ENCODE results near the gene ENAH. TPM values are rescaled to one million over a fixed set of nuclear protein-coding genes. Genes with fewer than 3 reads are reported as not detected.

ENAH gene
- total RNA-seq, 1 experiment from 2014 or later: 420 TPM

DNA sequence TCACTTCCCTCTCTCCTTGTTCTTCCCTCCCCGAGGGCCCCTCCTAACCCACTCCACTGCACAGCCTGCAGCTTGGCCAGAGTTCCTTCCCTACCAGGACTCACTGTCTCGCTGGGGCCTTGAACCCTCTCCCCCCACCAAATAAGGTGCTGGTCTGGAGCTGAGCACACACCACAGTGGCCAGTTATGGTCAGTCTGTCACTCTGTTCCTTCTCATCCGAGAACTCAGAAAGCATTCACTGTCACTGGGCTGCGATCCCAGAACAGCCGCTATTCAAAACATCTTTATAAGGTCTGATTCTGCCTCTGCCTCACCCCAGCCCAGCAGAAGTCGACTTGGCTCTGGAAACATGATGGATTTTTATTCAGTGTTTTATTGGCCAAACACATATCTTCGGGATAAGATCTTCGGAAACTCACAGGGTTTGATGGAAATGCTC, 205.3 kb downstream of the ENAH start:
- Mint-ChIP-seq H3K27ac (ENCODE audit: low read depth, unreplicated experiment) (peak overlapping the region; percentile 18), H3K36me3 (ENCODE audit: insufficient read depth, unreplicated experiment) (peaks cover 15% of the 10 kb centered on the region), H3K4me1 (ENCODE audit: insufficient read depth, unreplicated experiment) (peaks cover 44% of the 10 kb centered on the region), H3K9me3 (ENCODE audit: unreplicated experiment) (no peaks in the 10 kb centered on the region), H3K27me3 (ENCODE audit: insufficient read depth, unreplicated experiment) (no peaks in the 10 kb centered on the region), H3K4me3 (ENCODE audit: unreplicated experiment) (no peak overlapping the region)
- ChIA-PET POLR2A (interaction anchor here (1.3 to 20.7 kb wide), 4 partner anchors 14 to 472 kb away, joined by 5 to 611 read pairs (median 26); partner anchors contain the start of gene LBR), CTCF (interaction anchor here (0.8 to 4.2 kb wide), 2 partner anchors 16 to 129 kb away, joined by 3 to 29 read pairs; no protein-coding TSS in a partner anchor)
- no TSS peak for BruUV-seq (replicated peaks)
- intact Hi-C loops (cut with micrococcal nuclease): no loop called here
- TF ChIP-seq, protein P1, sequence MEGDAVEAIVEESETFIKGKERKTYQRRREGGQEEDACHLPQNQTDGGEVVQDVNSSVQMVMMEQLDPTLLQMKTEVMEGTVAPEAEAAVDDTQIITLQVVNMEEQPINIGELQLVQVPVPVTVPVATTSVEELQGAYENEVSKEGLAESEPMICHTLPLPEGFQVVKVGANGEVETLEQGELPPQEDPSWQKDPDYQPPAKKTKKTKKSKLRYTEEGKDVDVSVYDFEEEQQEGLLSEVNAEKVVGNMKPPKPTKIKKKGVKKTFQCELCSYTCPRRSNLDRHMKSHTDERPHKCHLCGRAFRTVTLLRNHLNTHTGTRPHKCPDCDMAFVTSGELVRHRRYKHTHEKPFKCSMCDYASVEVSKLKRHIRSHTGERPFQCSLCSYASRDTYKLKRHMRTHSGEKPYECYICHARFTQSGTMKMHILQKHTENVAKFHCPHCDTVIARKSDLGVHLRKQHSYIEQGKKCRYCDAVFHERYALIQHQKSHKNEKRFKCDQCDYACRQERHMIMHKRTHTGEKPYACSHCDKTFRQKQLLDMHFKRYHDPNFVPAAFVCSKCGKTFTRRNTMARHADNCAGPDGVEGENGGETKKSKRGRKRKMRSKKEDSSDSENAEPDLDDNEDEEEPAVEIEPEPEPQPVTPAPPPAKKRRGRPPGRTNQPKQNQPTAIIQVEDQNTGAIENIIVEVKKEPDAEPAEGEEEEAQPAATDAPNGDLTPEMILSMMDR (IDR thresholded peaks at IDR 0.05; ENCODE audit: unreplicated experiment): no peak
- no peak for DNase-seq (ENCODE audit: unreplicated experiment)

DNA sequence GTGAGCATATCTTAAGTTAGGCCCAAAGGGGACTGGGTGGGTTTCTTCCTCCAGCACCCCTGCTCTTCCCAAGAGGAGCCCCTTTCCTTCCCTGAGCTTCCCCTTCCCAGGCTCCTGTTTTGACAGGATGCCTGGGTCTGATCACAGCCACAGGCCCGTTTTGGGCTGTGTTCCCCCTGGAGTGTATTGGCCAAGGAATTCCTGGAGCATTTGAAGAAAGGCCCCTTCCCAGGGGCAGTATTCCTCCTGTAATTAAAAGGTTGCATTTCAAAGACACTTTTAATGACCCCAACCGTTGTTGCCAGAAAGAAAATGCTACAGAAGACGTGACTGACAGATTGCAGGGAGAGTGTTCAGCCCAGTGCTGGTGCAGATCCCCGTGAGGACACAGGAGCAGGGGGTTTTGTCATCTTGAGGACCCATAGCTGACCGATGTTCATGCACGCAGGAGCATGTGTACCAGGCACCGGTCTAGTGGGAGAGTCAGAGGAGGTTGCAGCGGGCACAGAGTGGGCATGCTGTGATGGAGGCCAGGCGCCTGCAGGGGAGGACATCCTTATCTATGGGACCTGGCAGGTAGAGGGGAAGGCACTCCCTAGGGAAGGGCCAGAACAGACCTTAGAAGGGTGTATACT, 205.8 kb downstream of the ENAH start:
- no TSS peak for BruUV-seq (replicated peaks)
- intact Hi-C loops (cut with micrococcal nuclease): no loop called here

DNA sequence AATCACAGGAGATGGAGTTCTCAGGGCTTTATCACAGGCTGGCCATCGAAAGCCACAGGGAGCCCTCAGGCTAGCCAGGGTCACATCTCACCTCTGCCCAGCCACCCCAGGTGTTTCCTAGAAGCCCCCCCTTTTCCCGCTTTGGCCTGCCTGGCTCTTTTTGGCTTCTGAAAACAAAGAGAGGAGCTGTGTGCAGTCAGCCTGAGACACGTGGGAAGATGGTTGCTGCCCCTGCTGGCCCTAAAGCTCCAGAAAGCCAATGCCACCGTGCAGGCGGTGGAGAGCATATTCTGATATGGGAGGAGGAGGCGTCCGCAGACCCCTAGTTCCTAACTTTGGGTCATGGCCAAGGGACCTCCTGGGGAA, 206.3 kb downstream of the ENAH start:
- Mint-ChIP-seq H3K27ac (ENCODE audit: low read depth, unreplicated experiment) (no peak overlapping the region), H3K36me3 (ENCODE audit: insufficient read depth, unreplicated experiment) (peaks cover 15% of the 10 kb centered on the region), H3K4me1 (ENCODE audit: insufficient read depth, unreplicated experiment) (peaks cover 41% of the 10 kb centered on the region), H3K4me3 (ENCODE audit: unreplicated experiment) (no peak overlapping the region), H3K27me3 (ENCODE audit: insufficient read depth, unreplicated experiment) (no peaks in the 10 kb centered on the region), H3K9me3 (ENCODE audit: unreplicated experiment) (no peaks in the 10 kb centered on the region)
- intact Hi-C loops (cut with micrococcal nuclease): no loop called here
- no peak for DNase-seq (ENCODE audit: unreplicated experiment)
- no TSS peak for BruUV-seq (replicated peaks)
- ChIA-PET CTCF (interaction anchor here (0.6 to 3.0 kb wide), 8 partner anchors 9 to 541 kb away, joined by 3 to 18 read pairs (median 3); partner anchors contain the start of gene LBR), POLR2A (interaction anchor here (3.9 to 20.7 kb wide), 3 partner anchors 8 to 18 kb away, joined by 52 to 611 read pairs (median 58); partner anchors contain the start of gene LBR)
- TF ChIP-seq, protein P1 (IDR thresholded peaks at IDR 0.05; ENCODE audit: unreplicated experiment): no peak

More for the DNA sequence above, 205.8 kb downstream of the ENAH start:
- CTCF ChIA-PET: interaction anchor here (1.1 to 3.0 kb wide), 4 partner anchors 18 to 540 kb away, joined by 3 to 18 read pairs (median 4); partner anchors contain the start of gene LBR
- no peaks in the 10 kb centered on the region for H3K9me3 Mint-ChIP-seq (ENCODE audit: unreplicated experiment)
- no peak overlapping the region for H3K27ac Mint-ChIP-seq (ENCODE audit: low read depth, unreplicated experiment)
- TF ChIP-seq, protein P1 (IDR thresholded peaks at IDR 0.05; ENCODE audit: unreplicated experiment): no peak
- peaks cover 41% of the 10 kb centered on the region for H3K4me1 Mint-ChIP-seq (ENCODE audit: insufficient read depth, unreplicated experiment)
- DNase-seq (ENCODE audit: unreplicated experiment): no peak
- H3K36me3 Mint-ChIP-seq (ENCODE audit: insufficient read depth, unreplicated experiment): peaks cover 15% of the 10 kb centered on the region
- no peaks in the 10 kb centered on the region for H3K27me3 Mint-ChIP-seq (ENCODE audit: insufficient read depth, unreplicated experiment)
- H3K4me3 Mint-ChIP-seq (ENCODE audit: unreplicated experiment): no peak overlapping the region
- POLR2A ChIA-PET: interaction anchor here (3.9 to 20.7 kb wide), 3 partner anchors 8 to 18 kb away, joined by 52 to 611 read pairs (median 58); partner anchors contain the start of gene LBR

All from MCF 10A (cell line).